GM19099 (cell line): ENCODE data around the gene BSCL2.
A peak's percentile ranks its signal among the peaks of the same experiment; 100 is the strongest.

ENCODE experiments used
- POLR2A ChIP-seq: IDR thresholded peaks from 3 replicates; pipeline ENCODE4 v1.6.1; 2011; ENCODE audit warnings: low read depth; ENCODE audit not compliant: insufficient read length; ENCODE audit errors: extremely low read depth

Gene BSCL2

GRCh38 chr11:62706850-62707247 lies 375 bp downstream of the BSCL2 start:
- TF ChIP-seq POLR2A = no peak

GRCh38 chr11:62705880-62706849 lies 1.1 kb downstream of the BSCL2 start:
- peak; percentile 52 for TF ChIP-seq POLR2A

- no peak for TF ChIP-seq POLR2A
Measured at GRCh38 chr11:62705413-62705812, 1.8 kb downstream of the BSCL2 start.

- no peak for TF ChIP-seq POLR2A
Measured at GRCh38 chr11:62702246-62702645, 5.0 kb downstream of the BSCL2 start.

- no peak for TF ChIP-seq POLR2A
Measured at GRCh38 chr11:62694455-62695167, 12.6 kb downstream of the BSCL2 start.

- no peak for TF ChIP-seq POLR2A
Measured at GRCh38 chr11:62689421-62690183, 17.6 kb downstream of the BSCL2 start, which contains the start of gene LRRN4CL. Gene LRRN4CL (minus strand): TSS chr11:62689530. CDS start chr11:62688508, 1,022 bp downstream.

- TF ChIP-seq POLR2A = no peak
Measured at GRCh38 chr11:62688491-62688890, 18.7 kb downstream of the BSCL2 start.

GRCh38 chr11:62687508-62688396 lies 19.5 kb downstream of the BSCL2 start:
- TF ChIP-seq POLR2A = no peak

GRCh38 chr11:62682518-62682917 lies 24.7 kb downstream of the BSCL2 start:
- no peak for TF ChIP-seq POLR2A

- TF ChIP-seq POLR2A = no peak
Measured at GRCh38 chr11:62680825-62681240, 26.4 kb downstream of the BSCL2 start.

GRCh38 chr11:62678770-62679696 lies 28.2 kb downstream of the BSCL2 start, which contains the start of gene UBXN1:
Gene UBXN1 (minus strand): TSS chr11:62679073. CDS start chr11:62678923, 150 bp downstream.
- peak; percentile 91 for TF ChIP-seq POLR2A

GRCh38 chr11:62678433-62678769 lies 28.8 kb downstream of the BSCL2 start:
- TF ChIP-seq POLR2A = no peak

- no peak for TF ChIP-seq POLR2A
Measured at GRCh38 chr11:62677714-62678113, 29.5 kb downstream of the BSCL2 start.

- TF ChIP-seq POLR2A = no peak
Measured at GRCh38 chr11:62677156-62677555, 30.1 kb downstream of the BSCL2 start.

GRCh38 chr11:62676698-62677097 lies 30.5 kb downstream of the BSCL2 start:
- no peak for TF ChIP-seq POLR2A
